Measurements from ENCODE around the gene MYLK2.

The MYLK2 gene

DNA sequence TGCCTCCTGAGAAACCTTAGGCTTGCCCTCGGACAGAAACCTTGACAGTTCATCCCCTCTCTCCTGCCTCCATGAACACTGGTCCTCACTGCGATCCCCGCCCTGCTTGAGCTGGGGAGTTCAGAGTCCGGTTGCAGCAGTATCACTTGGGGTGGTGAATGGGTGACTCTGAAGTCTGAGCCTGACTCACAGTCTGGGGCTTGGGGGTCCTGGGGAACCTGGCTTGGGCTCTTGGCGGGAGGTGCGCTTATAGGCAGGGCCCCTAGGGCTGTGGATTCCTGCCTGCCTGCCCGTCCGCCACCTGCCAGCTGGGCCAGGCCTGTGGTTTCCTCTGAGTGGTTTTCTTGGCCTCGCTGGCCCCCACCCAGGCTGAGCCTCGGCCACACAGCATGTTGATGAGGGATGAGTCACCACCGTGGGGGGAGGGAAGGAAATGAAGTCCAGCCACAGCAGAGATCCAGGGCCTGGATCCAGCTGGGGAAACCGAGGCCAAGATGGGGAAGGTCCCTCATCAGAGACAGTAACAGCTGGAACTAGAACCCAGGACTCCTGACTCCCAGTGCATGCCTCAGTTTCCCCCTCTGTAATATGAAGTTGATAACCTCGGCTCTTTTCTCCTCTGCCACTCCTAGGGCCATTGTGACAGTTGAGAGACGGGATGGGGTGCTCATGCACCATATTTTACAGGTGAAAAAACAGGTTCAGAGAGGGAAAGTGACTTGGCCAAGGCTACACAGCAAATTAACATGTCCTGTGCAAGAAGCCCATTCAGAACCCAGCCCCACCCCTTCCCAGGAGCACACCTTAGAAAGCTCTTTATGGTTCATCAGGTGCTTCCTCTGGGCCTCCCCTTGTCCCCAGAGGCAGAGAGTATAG, 17.1 kb downstream of the MYLK2 start:
- DNase-seq (ENCODE audit: low read depth), result no peak

DNA sequence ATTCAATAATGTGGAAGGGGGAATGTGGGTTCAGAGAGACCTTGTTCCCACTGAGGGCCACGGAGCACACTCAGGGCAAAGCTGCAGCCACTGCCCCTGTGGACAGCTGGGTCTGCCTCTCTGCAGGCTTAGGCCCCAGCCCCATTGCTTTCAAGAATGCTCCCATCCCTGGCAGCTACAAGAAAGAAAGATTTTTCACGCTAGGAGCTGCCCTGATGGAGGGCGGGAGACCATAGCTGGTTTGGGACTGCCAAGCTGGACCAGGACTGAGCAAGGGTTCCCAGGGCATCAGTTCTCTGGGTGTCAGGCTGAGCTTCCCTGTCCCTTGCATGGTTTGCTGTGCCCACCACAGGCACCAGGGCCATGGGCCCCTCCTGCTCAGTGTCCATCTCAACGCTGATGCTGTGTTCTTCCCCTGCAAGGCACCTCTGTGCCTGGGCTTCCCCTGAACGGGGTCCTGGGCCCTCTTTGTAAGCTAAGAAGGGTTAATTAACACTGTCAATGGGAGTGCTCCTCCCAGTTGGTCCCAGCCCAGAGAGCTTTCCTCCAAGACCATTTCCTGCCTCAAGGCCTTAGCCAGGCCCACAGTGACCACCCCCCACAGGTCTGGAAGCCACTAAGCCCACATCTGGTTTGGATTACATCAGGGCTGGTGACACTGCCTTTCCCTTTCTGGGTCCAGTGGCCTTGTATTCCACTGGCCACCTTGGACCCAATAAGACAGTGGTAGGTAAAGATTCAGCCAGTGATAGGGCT, 17.9 kb downstream of the MYLK2 start:
- DNase-seq (ENCODE audit: low read depth), result no peak

DNA sequence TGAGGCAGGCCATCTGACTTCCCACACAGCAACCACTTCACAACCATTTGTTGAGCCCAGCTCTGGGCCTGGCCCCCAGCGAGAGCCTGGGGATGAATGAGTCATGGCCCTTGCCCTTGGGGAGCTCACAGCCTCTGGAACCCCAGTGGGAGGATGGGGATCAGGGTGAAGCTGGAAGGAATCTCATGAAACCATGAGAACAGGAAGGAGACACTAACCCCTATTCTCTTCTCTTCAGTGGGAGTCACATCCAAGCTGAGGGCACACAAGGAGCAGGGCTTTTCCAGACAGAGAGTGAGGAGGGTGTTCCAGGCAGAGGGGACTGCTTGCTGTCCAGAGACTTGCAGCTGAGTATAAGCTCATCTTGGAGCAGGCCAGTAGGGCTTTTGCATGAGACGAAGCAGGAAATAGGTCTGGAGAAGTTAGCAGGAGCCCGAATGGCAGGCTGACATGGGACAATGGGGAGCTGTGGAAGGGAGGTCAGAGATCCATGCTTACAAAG, 18.8 kb downstream of the MYLK2 start:
- DNase-seq (ENCODE audit: low read depth), result no peak

DNA sequence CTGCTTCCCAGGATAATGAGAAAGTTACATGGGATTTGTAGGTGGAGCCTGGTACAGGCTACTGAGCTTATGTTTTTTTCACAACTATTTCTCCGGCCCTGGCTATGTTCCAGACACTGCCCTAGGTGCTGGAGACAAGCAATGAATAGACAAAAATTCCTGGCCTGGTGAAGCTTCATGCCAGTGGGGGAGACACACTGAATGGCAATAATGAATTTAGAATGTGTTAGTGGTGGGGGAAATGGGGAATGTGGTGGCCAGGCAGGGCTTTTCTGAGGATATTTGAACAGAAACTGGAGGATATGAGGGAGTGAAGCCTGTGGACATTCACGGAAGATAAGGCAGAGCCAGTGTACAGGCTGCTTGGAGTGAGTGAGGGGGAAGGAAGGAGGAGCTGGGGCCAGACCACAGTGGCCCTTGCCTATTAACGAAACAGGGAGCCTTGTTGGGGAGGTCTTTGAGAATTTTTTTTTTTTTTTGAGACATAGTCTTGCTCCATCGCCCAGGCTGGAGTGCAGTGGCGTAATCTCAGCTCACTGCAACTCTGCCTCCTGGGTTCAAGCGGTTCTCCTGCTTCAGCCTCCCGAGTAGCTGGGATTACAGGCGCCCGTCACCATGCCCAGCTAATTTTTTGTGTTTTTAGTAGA, 19.6 kb downstream of the MYLK2 start:
- DNase-seq (ENCODE audit: low read depth), result no peak

DNA sequence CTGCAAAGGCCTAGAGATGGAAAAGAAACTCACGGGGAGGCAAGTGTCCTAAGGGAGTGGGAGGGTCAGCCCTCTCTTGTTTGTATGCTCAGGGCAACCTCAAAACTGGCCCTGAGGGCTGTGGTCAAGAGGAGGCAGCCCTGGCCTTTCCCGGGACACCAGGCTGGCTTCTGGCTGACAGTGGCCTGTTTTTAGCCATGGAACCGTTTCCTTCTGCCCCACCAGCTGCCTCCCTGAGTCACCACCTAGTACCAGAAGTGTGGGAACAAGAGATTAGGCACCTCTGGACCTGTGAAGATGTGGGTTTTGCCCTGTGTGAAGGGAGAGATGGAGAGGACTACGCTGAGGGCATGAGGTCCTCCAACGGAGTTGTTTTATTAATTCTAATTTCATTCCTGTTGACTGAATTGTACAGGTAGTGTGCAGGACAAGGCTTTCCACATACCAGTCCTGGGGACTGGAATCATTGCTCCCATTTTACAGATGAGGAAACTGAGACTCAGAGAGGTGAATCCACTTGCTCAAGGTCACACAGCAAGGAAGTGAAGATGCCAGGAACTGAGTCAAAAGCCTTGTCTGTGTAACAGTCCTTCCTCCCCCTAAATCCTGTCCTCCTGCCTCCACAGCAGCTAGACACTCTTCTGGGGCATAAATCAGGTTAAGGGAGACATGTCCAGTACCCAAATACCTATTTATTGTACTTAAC, 20.8 kb downstream of the MYLK2 start:
- no peak for DNase-seq (ENCODE audit: low read depth)

DNA sequence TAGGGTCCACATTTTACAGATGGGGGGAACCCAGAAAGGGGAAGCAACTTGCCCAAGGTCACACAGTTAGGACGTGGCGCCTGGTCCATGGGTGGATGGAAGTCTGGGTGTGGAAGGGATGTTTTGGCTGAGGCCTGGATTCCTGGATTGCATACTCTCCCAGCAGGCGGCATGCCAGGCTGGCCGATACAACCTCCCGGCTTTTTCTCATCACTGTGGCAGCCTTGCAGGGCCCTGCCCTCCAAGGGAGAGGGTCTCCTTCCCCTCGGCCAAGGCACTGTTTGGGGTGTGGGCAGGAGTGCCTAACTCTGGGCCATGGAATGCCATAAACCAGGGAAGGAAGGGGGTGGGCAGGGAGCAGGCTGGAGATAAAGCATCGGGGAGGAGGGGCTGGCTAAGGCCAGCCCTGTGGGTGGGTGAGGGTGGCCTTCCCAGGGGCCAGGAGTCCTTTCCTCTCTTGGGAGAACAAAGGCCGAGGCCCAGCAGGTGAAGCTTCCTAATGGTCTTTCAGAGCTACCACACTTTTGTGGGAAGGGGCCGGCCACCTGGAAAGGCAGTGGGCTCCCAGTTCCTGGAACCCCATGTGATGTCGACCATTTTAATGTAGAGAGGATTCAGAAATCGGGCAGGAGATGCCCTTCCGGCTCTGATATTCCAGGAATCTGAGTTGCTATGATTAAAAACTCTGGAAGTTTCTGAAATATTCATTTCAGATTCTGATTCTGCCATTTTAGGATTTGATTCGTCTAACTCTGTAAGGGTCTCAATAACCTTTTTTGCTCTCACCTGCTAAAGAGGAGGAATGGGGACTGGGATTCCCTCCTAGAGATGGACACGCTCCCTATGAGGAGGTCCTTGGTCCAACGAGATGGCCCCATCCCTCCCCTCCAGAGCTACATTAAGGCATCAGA, 22.0 kb downstream of the MYLK2 start:
- no peak for DNase-seq (ENCODE audit: low read depth)

DNA sequence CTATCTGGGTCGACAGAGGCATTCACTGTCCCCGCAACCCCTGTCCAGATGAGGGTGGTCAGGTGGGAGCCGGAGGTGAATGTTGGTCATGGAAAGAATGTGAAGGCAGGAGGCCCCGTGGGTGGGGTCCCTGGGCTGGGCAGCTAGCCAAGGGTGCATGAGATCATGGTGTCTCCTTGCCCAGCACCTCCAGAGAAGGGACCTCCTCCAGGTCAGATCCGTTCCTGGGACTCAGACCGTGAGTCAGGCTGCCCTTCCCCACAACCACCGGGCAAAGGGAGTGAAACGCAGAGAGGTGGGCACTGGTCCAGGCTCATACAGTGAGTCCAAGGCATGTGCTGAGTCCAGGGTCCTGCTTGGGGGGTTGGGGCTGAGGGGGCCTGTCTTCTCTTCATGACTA, 22.8 kb downstream of the MYLK2 start:
- no peak for DNase-seq (ENCODE audit: low read depth)

DNA sequence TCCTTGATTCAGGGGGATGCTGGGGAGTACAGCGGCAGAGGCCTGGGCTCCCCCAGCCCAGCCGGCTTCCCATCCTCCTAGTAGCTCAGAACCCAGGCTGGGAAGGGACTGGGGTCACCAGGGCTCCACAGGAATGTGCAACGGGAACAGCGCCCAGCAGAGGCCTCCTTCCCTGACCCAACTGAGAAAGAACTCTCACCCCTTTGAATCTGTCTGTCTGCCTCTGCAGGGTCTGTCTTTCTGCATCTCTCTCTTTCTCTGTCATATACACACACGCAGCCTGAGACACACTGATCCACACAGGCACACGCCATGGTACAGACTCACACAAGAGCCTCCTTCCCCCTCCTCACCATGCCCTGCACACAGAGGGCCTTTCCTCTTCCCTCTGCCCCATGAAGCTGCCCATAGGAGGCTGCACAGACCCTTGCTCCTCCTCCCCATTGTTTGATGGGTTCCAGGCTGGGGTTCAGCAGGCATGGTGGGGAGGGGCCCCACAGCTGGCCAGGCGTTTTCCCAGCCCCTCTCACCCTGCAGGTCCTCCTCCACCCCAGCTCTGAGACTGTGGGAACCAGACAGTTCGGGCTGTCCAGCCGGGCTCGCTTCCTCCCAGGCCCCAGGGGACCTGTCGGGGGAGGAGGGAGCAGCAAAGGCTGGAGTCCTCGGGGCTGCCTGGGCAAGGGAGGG, 23.5 kb downstream of the MYLK2 start:
- DNase-seq (ENCODE audit: low read depth), result no peak

DNA sequence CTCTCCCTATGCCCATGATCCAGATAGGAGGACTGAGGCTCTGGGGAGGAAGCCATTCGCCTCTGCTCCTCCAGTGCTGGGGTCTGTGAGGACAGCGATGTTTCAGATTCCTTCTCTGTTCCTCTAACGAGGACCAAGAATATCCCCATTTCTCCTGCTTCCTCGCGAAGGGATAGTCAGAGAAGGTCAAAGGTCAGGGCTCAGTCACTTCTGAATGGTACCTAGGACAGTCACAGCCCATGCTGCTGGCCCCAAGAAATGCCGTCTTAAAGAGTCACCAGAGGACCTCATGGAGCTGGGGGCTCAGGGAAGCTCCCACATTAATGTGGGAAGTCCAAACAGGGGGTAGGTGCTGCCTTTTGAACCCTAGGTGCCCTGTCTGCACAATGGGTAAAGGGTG, 24.1 kb downstream of the MYLK2 start:
- no peak for DNase-seq (ENCODE audit: low read depth)

DNA sequence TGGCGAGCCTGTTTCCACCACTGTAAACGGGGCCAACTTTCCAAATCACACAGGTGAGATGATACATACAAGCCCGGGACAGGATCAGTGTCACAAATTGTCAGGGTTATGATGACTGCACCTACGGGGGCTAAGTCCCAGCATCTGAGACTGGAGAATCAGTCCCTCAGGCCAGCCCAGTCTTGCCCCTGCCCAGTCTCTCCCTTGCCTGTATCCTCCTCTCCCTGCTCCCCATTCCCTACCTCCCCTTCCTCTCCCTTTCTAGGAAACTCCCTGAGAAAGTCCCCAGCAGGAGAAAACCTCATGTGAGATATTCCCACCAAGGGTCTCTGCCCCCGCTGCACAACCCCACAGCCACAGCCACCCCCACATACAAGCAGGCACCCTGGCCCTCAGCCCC, 24.7 kb downstream of the MYLK2 start:
- DNase-seq (ENCODE audit: low read depth), result no peak

DNA sequence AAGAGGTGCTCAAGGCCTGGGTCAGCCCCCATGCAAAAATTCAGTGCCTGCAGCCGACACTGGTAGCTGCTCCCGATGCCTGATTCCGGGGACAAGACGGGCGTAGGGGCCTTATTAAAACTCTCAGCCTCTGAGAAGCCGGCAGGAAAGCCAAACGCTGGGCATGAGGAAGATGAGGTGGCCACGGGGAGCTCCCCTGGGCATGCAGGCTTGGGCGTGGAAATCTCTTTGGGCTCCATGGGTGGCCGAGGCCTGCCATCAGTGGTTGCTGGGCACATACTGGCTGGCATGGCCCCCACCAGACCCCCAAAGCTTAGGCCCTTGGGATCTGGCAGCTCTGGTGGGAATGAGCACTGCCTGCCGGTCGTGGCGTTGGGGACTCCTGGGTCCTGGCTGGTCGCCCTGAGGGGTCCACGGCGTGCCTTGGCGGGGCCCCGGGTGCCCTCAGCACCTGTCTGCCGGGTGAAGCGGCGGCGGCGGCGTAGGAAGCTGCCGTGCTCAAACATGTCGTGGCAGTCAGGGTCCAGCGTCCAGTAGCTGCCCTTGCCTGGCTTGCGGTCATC, 25.7 kb downstream of the MYLK2 start:
- DNase-seq (ENCODE audit: low read depth), result no peak

DNA sequence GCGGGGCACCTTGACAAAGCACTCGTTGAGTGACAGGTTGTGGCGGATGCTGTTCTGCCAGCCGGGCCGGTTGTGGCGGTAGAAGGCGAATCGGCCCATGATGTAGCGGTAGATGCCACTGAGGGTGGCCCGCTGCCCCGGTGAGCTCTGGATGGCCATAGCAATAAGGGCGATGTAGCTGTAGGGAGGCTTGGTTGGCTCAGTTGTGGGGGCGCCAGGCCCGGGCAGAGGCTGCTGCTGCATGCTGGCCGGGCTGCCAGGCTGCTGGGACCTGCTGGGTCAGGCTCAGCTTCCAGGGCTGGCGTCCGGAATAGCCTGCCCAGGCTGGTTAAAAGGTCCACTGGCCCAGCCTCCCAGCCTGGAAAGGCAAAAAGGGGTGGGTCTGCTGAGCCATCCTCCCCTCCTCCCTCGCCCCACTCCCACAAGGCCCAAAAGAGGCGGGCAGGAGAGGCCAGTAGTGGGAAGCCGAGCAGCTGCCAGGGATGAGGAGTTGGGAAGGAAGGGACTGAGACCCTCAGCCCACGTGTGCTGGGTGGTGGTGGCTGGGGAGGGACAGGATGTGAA, 26.2 kb downstream of the MYLK2 start, which contains the start of gene FOXS1:
Gene FOXS1 (minus strand): TSS at position 305 of the 564 bp plus-strand sequence. CDS start 62 bp downstream, at position 243.
- DNase-seq (ENCODE audit: low read depth), result no peak

DNA sequence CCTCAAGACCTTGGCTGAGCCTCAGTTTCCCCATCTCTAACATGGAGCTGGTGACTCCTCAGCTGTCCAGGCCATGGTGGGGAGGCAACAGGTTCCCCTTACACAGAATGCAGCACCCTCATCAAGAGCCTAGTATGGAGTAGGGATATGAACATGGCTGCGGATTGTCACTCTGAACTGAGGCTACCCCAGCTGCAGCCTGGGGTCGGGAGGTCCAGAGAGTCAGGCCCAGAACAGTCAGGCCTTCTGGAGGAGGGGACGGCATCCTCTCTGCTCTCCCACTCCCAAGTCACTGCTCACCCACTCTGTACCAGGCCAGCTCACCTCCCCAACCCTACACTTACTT, 27.6 kb downstream of the MYLK2 start:
- DNase-seq (ENCODE audit: low read depth), result no peak

DNA sequence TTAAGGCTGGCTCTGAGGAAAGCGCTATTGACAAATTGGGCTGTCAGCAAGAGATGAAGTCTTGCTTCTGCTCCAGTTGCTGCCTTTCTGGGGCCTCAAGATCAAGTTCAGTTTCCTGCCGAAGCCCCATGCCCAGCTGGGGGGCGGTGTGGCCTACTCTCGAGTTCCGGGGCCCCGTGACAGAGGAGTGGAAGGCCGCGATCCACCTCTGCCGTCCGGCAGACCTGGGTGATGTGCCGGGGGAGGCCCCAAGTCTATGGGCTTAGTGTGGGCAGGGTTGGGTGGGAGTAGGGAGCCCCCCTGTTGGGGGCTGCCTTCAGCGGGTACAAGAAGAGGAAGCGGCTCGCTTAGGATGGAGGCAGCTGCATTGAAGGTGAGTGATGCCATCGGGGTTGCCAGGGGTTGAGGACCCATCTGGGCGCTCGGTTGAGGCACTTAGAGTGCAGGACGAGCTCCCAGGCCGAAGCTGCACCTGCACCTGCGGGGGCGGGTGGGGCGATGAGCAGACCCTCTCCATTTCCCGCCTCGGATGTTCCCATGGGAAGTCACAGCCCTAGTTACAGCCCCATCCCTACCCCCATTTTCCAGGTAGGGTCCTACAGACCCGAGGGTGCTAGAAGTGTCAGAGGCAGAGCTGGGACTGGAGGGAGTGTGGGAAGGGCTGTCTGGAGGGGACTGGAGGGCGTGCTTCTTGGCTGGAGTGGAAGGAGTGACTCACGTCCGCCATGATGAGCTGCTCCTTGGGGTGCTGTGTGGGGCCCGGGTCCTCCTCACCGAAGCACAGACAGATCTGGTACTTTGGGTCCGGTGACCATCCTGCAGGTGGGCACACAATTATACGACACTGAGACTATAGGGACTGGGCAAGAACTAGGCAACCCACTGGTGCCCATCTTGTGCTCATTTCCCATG, 29.2 kb downstream of the MYLK2 start:
- DNase-seq (ENCODE audit: low read depth), result no peak

DNA sequence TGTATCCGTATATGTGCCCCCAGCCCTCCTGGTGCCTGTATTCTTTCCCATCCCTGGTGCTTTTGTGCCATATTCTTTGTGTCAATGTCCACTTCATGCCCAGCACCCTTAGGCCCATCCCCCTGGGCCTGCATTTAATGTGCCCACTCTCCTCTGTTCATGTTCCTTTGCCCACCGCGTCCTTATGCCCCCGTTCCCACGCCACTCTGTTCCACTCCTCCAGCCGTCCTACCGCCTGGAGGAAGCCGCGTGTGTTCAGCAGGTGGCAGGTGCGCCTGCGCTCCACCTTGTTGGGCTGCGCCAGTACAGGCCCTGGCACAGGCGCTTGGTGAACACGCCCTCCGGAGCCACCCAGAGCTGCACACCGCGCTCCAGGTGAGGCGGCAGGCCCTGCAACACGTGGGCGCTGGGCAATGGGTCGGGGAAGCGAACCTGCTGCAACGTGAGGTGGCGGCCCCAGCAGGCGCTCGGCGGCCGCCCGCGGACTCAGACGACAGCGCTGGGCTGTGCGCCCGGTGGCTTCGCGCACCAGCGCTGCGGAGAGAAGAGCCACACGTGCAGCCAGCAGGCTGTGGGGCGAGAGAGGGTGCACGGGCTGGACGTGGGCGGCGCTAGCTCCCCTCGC, 30.3 kb downstream of the MYLK2 start:
- no peak for DNase-seq (ENCODE audit: low read depth)

DNA sequence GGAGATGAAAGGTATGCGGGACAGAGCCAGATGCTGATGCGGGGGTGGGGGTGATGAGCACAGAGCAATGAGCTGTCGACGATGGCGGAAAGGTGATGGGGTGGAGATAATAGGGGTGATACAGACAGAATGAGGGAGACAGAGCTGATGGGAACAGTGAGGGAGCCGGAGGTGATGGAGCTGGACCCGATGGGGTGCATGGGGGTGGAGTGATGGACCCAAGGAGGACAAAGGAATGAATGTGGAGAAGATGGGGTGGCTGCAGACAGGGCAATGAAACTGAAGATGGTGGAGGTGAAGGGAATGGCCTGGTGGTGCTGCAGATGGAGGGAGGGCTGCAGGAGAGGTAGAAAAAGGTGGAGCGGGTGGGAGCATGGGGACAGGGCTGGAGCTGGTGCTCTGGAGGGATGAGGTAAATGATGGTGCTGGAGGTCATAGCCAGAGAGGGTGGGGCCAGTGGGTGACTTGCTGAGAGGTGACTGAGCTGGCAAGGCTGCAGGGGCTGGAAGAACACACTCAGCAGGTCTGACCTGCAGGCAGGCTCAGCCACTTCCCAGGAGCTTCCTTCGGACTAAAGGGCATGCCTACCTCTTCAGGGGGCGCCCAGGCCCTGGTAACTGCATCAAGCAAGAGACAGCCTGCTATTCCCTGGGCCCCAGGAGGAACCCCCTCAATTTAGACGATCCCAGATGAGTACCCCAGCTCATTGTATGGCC, 32.2 kb downstream of the MYLK2 start:
- DNase-seq (ENCODE audit: low read depth), result no peak

DNA sequence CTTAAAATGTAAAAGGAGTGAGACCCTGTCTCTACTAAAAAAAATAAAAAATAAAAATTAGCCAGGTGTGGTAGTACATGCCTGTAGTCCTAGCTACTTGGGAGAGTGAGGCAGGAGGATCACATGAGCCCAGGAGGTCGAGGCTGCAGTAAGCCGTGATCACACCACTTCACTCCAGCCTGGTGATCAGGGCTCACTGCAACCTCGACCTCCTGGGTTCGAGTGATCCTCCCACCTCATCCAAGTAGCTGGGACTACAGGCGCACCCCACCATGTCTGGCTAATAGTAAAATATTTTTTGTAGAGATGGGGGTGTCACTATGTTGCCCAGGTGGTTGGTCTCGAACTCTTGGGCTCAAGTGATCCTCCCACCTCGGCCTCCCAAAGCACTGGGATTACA, 34.3 kb downstream of the MYLK2 start:
- DNase-seq (ENCODE audit: low read depth), result no peak

DNA sequence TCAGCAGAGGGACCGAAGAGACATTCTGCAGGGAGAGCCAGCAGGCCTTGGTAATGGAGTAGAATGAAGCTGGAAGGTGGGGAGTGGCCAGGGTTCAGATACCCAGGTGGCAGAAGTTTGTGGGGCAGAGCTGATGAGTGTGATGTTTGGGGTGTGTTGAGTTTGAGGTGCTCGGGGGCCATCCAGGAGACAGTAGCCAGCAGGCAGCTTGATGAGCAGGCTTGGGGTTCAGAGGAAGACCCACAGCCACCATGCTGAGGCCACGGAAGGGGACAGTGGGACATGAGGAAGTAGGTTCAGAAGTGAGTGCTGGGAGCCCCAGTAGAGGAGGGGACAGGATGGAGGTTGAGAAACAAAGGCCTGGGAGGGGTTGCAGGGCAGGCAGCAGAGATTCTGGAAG, 37.4 kb downstream of the MYLK2 start:
- no peak for DNase-seq (ENCODE audit: low read depth)
